GM12873 (cell line): ENCODE measurements around the gene OPALIN.

Source experiments
- CTCF ChIP-seq: IDR thresholded peaks from 2 replicates; pipeline ENCODE4 v1.5.1; 2012; ENCODE audit warnings: low read depth, mild to moderate bottlenecking, moderate library complexity, low read length, control low read depth; ENCODE audit not compliant: insufficient read depth; ENCODE audit errors: missing control alignments

Gene OPALIN

DNA sequence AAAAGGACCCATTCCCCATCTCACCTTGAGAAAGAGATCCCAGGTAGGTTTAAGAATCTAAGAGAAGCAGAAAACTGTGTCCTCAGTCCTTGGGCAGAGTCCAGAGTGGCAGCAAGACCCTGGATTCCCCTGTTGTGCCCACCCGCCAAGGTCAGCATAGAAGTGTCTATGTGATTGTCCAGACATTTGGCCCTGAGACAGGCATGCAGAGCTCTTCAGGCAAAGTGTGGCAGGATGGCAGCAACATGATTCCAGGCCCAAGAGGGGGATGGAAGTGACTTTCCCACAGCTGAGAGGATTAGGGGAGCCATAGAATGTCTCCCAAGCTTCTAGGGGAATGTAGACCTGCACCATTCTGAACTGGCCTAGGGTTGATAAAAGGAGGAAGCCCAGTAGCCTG is 39.1 kb upstream of the OPALIN start:
- TF ChIP-seq CTCF: no peak

DNA sequence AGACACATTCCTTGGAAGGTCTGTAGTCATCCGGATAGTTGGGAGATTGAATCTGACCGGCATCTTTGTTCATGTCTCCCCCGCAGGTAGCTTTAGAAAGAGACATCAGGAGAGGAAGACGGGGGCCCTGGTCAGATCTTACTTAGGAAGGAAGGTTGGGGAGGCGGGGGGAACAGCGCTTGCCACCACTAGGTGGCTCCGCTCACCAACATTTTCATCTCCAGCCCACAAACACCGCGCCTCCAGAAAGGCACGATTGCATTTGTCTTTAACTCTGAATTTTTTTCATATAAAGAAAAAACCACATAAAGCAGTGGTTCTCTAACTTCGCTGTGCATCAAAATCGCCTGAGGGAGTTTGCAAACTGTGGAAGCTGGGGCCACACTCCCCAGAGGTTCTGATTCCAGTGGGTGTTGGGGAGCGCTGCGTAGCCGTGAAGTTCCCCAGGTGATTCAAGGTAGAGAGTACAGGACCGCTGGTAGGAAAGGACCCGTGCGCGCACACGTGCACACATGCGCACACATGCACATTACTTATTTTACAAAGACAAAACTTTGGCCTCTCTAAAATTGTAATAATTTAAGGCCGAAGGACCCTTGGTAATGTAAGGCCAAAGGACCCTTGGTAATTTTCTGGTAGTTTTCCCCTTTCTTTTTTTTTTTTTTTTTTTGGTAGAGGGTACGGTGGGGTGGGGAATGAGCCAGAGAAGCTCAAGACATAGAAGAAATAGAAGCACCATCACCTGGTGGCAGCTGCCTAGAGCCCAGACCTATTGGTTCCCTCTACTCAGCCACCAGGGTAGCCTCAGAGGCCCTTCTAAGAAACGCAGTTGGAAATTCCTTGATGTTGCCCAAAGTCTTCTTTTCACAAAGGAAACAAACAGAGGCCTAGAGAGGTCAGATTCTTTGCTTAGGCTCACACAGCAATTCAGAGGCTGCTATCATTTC is 37.4 kb upstream of the OPALIN start:
- peak; percentile 92 for TF ChIP-seq CTCF

- TF ChIP-seq CTCF: no peak
Measured at GRCh38 chr10:96390460-96390864, 31.7 kb upstream of the OPALIN start.

GRCh38 chr10:96389785-96390184 is 31.0 kb upstream of the OPALIN start:
- TF ChIP-seq CTCF: no peak

DNA sequence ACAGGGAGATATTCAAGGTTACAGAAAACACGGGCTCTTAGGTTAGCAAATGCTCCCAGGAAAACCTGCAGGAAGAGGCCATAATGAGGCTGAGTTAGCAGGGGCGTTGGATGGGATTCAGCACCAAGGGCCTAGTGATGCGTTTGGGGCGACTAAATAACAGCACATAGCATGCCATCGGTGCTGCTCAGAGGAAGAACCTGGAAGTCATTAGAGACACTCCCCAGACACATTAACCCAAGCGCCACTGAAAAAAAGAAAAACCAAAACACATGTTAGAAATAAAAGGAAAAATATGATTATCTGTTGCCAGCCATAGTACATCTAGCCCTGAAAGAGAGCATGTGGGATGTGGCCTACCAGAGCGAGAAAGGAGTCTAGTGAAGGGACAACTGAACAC is 28.8 kb upstream of the OPALIN start:
- TF ChIP-seq CTCF: no peak

DNA sequence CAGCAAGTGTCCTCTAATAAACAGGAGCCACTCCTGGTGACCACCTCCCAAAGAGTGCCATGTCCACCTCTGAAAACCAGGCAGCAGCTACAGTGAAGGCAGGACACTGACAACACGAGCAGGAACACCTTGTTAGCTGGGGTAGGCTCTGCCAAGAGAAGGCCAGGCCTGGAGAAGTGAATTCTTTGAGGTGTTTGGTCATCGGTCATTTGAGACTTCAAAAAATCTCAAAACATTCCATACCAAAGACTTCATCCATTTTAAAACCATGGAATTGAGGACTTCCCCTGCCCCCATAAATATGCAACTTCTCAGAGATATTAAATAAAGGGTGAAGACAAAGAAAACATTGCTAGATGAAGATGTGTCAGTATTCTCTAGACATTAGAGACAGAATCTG is 28.4 kb upstream of the OPALIN start:
- TF ChIP-seq CTCF: no peak

DNA sequence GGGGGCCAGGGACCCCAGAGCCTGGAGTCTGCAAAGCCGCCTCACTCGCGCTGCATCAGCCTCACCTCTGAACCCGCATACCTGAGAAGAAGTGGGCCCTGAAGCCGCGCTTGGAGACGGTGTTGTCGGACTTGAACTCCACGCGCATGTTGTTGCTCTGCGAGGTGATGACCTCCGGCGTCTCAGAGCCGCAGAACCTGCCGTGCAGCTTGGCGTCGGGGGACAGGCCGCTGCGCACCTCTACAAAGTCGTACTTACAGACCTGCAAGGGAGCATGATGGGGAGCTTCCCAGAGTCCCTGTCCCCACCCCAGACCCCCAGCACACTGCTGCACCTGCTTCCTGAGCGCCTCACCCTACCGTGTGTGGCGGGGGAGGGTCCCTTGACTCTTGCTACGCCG is 25.7 kb upstream of the OPALIN start:
- no peak for TF ChIP-seq CTCF
